TTC549 (cell line): ENCODE results near the gene TSPAN5.
"Not testable (repeated sequence)": the region's sequence is repeated elsewhere in the genome, so short reads cannot be mapped to it uniquely, and the experiment has no call there.

Experiments used
- FAIRE-seq: peaks from 2 replicates; lab custom pipeline; 2012; peaks lifted over from hg19 to GRCh38; lab: Jason Lieb, UNC

TSPAN5 gene

GRCh38 chr4:98461121-98461865, 197.1 kb downstream of the TSPAN5 start:
- FAIRE-seq = not testable (repeated sequence)

- not testable (repeated sequence) for FAIRE-seq
Observed at GRCh38 chr4:98457422-98457821, 201.0 kb downstream of the TSPAN5 start.

DNA sequence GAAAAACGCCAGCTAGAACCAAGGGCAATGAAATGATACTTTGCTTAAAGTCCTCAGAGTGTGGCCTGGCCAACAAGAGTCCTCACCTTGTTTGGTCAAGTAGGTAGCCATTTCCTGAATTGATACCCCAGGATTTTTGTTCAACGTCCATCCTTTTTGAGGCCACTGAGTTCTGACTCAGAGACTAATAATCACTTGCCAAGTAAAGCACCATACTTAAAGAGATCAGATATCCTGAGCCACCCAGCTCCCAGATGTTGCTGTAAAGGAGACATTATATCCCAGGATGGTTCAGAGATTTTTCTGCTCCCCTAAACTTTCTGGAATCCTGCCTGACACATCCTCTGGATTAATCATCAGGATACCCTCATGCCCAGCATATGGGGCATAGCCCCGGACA, 206.3 kb downstream of the TSPAN5 start:
- no peak for FAIRE-seq

DNA sequence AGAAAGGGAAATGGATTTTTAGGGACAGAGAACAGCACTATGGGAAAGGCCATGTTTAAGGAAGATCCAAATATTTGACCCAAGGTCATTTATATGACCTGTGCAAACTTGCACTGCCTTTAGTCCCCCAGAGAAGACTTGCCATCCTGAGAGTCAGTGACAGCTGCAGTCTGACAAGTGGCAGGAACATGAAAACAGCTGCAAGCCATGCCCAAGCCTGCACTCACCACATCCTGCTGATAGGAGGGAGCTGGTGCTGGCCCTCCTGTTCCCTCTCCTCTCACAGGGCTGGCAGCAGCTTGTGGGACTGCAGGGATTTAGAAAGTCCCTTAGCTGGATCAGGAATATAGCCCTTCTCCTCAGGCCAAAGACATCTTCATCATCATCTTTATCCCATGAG, 209.5 kb downstream of the TSPAN5 start:
- FAIRE-seq = no peak

DNA sequence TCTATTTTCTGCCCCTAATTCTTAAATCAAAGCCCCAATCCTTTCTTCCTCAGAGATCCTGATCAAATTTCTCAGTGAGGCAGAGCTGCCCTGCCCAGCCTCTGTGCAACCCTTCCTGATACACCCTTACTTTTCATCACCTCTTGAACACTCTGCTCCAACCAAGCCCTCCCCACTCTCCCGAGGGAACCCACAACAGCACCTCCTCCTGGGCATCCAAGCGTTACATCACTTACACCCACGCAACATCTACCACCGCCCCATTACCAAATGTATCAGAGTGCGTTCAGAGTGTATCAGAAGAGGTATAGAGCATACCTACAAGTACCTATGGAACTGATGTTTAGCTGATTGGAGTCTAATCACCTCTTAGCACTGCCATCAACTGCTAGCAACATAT, 210.8 kb downstream of the TSPAN5 start:
- FAIRE-seq = no peak

DNA sequence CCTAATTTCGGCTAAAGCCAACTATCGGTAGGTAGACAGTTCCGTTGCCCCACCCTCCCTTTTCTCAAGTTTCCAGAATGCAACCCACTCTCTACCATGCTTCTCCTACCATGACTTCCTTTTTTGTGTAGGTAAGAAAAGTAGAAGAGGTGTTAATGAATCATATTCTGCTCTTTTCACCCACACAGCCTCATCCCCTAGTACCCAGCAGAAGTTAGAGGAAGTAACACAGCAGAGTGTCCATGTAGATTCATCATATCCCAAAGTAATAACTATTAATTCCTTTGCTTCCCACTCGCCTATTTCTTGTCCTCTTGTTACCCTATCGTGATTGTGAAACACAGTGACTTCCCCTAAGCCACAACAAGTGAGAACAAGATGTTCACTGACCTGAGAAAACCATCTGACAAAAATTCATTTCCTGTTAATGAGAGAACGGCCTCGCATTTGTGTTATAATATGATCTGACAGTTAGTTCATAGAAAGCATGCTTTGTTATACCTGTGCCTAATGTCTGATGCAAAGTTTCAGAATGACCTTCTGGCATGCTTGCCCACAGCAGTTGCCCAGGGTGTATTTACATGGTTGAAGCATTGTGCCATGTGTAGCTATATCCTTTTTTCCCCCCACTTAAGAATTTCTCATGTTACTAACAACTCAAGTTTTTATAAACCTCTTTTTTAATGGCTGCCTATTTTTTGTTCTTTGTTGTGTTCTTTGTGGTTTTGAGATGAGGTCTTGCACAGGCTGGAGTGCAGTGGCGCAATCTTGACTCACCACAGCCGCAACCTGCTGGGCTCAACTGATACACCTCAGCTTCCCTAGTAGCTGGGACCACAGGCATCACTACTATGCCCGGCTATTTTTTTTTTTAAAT, 211.7 kb downstream of the TSPAN5 start:
- no peak for FAIRE-seq

DNA sequence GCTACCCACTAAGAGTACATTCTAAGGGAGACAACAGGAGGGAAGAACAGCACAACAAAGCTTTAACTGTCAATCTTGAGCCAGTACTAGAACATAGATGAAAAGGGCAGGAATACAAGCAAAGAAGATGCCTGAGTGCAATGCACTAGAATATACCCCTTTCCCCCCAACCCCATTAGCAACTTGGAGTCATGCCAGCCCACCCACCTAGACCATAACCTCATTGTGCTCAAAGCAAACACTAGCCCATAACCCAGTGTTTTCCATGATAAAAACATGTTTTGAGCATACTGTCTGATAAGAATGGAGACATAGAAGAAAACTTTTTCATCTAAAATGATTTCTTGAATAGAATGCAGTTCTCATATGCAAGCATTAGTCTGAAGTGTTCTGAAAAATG, 214.0 kb downstream of the TSPAN5 start:
- no peak for FAIRE-seq

- FAIRE-seq = no peak
Observed at GRCh38 chr4:98434816-98435215, 223.6 kb downstream of the TSPAN5 start.

GRCh38 chr4:98433691-98434090, 224.7 kb downstream of the TSPAN5 start:
- FAIRE-seq = no peak

- no peak for FAIRE-seq
Observed at GRCh38 chr4:98430708-98431403, 227.6 kb downstream of the TSPAN5 start.

DNA sequence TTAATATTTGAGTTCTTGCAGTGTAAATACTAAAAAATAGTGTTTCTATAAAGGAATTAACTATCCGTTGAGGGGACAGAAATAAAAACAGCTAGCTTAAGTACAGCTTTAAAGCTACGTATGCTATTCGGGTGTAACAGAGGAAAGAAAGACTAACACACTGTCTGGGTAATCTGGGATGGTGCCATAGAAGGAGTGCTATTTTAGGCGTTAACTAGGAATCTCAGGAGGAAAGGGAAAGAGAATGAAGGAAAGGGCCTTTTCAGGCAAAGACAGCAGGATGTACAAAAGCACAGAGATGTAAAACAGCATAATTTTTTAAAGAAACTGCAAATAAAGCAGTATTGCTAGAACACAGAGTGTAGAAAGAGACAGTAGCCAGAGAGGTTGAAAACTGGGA, 235.4 kb downstream of the TSPAN5 start:
- FAIRE-seq = no peak

DNA sequence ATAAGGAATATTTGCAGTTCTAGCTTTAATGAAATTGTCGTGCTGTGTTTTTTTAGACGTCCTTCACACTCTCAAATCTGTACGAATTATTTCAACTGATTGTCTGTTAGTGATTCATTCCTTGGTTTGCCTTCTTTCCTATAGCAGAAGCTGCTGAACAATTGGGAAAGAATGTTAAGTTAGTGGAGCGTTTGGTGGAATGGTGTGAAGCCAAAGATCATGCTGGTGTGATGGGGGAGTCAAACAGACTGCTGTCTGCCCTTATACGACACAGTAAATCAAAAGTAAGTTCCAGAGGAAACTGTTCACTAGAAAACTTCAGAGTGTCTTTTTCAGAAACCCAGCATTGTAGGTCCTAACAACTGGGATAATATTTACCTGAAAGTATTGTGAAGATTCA, 237.3 kb downstream of the TSPAN5 start:
- FAIRE-seq = no peak
